ENCODE measurements around the gene DAGLA.

Gene DAGLA

GRCh38 chr11:61795876-61796526 lies 115.8 kb downstream of the DAGLA start:
- no peak for DNase-seq (ENCODE audit: low read depth, low spot score)
